ENCODE results near the gene CDKN2B-AS1.

The CDKN2B-AS1 gene

GRCh38 chr9:21976334-21976875 lies 18.2 kb upstream of the CDKN2B-AS1 start:
- DNase-seq (ENCODE audit: low read depth, low spot score): no peak
- no peak overlapping the region for H3K4me3 ChIP-seq (ENCODE audit: low read length)

GRCh38 chr9:21982391-21982790 lies 12.2 kb upstream of the CDKN2B-AS1 start:
- H3K4me3 ChIP-seq (ENCODE audit: low read length): no peak overlapping the region
- no peak for DNase-seq (ENCODE audit: low read depth, low spot score)

- no peak for DNase-seq (ENCODE audit: low read depth, low spot score)
- H3K4me3 ChIP-seq (ENCODE audit: low read length): no peak overlapping the region
Observed at GRCh38 chr9:21982861-21983560, 11.6 kb upstream of the CDKN2B-AS1 start.

GRCh38 chr9:21983561-21983935 lies 11.0 kb upstream of the CDKN2B-AS1 start:
- DNase-seq (ENCODE audit: low read depth, low spot score): no peak
- H3K4me3 ChIP-seq (ENCODE audit: low read length): no peak overlapping the region

GRCh38 chr9:21984101-21984500 lies 10.5 kb upstream of the CDKN2B-AS1 start:
- no peak overlapping the region for H3K4me3 ChIP-seq (ENCODE audit: low read length)
- DNase-seq (ENCODE audit: low read depth, low spot score): no peak

GRCh38 chr9:21985964-21986667 lies 8.5 kb upstream of the CDKN2B-AS1 start:
- H3K4me3 ChIP-seq (ENCODE audit: low read length): no peak overlapping the region
- DNase-seq (ENCODE audit: low read depth, low spot score): no peak

GRCh38 chr9:21988056-21988990 lies 6.3 kb upstream of the CDKN2B-AS1 start:
- no peak for DNase-seq (ENCODE audit: low read depth, low spot score)
- H3K4me3 ChIP-seq (ENCODE audit: low read length): no peak overlapping the region

- no peak overlapping the region for H3K4me3 ChIP-seq (ENCODE audit: low read length)
- no peak for DNase-seq (ENCODE audit: low read depth, low spot score)
Observed at GRCh38 chr9:21989440-21990189, 5.0 kb upstream of the CDKN2B-AS1 start.

- DNase-seq (ENCODE audit: low read depth, low spot score): no peak
- no peak overlapping the region for H3K4me3 ChIP-seq (ENCODE audit: low read length)
Observed at GRCh38 chr9:21991072-21991959, 3.3 kb upstream of the CDKN2B-AS1 start.

GRCh38 chr9:21993007-21993406 lies 1.6 kb upstream of the CDKN2B-AS1 start:
- DNase-seq (ENCODE audit: low read depth, low spot score): no peak
- no peak overlapping the region for H3K4me3 ChIP-seq (ENCODE audit: low read length)

- DNase-seq (ENCODE audit: low read depth, low spot score): no peak
- no peak within 1 kb of the TSS for H3K4me3 ChIP-seq (ENCODE audit: low read length)
Observed at GRCh38 chr9:21993893-21994555, 567 bp upstream of the CDKN2B-AS1 start, which contains the start of gene CDKN2A. Gene CDKN2A, minus strand, starts transcription at chr9:21994392.

- H3K4me3 ChIP-seq (ENCODE audit: low read length): no peak overlapping the region
- DNase-seq (ENCODE audit: low read depth, low spot score): no peak
Observed at GRCh38 chr9:21995006-21995665, 545 bp downstream of the CDKN2B-AS1 start.

GRCh38 chr9:21995666-21996398 lies 1.2 kb downstream of the CDKN2B-AS1 start:
- no peak overlapping the region for H3K4me3 ChIP-seq (ENCODE audit: low read length)
- DNase-seq (ENCODE audit: low read depth, low spot score): no peak

- no peak overlapping the region for H3K4me3 ChIP-seq (ENCODE audit: low read length)
- no peak for DNase-seq (ENCODE audit: low read depth, low spot score)
Observed at GRCh38 chr9:21996438-21996837, 1.8 kb downstream of the CDKN2B-AS1 start.

- no peak overlapping the region for H3K4me3 ChIP-seq (ENCODE audit: low read length)
Observed at GRCh38 chr9:21996858-21997257, 2.3 kb downstream of the CDKN2B-AS1 start.

GRCh38 chr9:21997480-21997879 lies 2.9 kb downstream of the CDKN2B-AS1 start:
- DNase-seq (ENCODE audit: low read depth, low spot score): no peak
- H3K4me3 ChIP-seq (ENCODE audit: low read length): no peak overlapping the region

More at GRCh38 chr9:21996858-21997257, 2.3 kb downstream of the CDKN2B-AS1 start:
- DNase-seq (ENCODE audit: low read depth, low spot score): no peak
